Endodermal cell (in vitro differentiated cells): ENCODE results near the gene SREK1IP1. TPM values are rescaled to one million over a fixed set of nuclear protein-coding genes. Genes with fewer than 3 reads are reported as not detected.
A peak's percentile ranks its signal among the peaks of the same experiment; 100 is the strongest.

Experiments
- DNase-seq: peaks from one replicate; pipeline ENCODE4 v3.0.0-alpha.2; 2017
- H3K27ac ChIP-seq: 2 replicates; pipeline ENCODE4 v1.5.1; 2013; ENCODE audit warnings: mild to moderate bottlenecking, low read depth, low read length, moderate library complexity
- H3K27me3 ChIP-seq: 2 replicates; pipeline ENCODE4 v1.6.1; 2013; ENCODE audit warnings: mild to moderate bottlenecking, low read length, moderate library complexity; ENCODE audit not compliant: insufficient read depth, control insufficient read depth, poor library complexity, severe bottlenecking
- H3K36me3 ChIP-seq: 2 replicates; pipeline ENCODE4 v1.7.0; 2013; ENCODE audit warnings: mild to moderate bottlenecking, low read length, moderate library complexity; ENCODE audit not compliant: control insufficient read depth, insufficient read depth
- H3K4me1 ChIP-seq: one replicate; pipeline ENCODE4 v1.7.0; 2013; ENCODE audit warnings: low read length; ENCODE audit not compliant: control insufficient read depth, insufficient read depth
- H3K4me3 ChIP-seq: 2 replicates; pipeline ENCODE4 v1.5.1; 2013; ENCODE audit warnings: mild to moderate bottlenecking, low read length, moderate library complexity
- H3K9ac ChIP-seq: 2 replicates; pipeline ENCODE4 v1.6.1; 2013; ENCODE audit warnings: mild to moderate bottlenecking, low read length, moderate library complexity; ENCODE audit not compliant: poor library complexity, severe bottlenecking; ENCODE audit errors: extremely low read depth
- H3K9me3 ChIP-seq: 2 replicates; pipeline ENCODE4 v1.6.1; 2013; ENCODE audit warnings: mild to moderate bottlenecking, low read length, moderate library complexity; ENCODE audit not compliant: control insufficient read depth
- H3K27ac Mint-ChIP-seq: 2 replicates; pipeline ENCODE4 v1.8.0; 2020; ENCODE audit warnings: mixed read lengths
- H3K27me3 Mint-ChIP-seq: 2 replicates; pipeline ENCODE4 v1.8.0; 2021; ENCODE audit warnings: mild to moderate bottlenecking, mixed read lengths; ENCODE audit not compliant: insufficient read depth
- H3K36me3 Mint-ChIP-seq: 2 replicates; pipeline ENCODE4 v1.8.0; 2020; ENCODE audit warnings: low read depth, mixed read lengths
- H3K4me1 Mint-ChIP-seq: 2 replicates; pipeline ENCODE4 v1.8.0; 2020; ENCODE audit warnings: mixed read lengths
- H3K4me3 Mint-ChIP-seq: 2 replicates; pipeline ENCODE4 v1.8.0; 2020; ENCODE audit warnings: mild to moderate bottlenecking, moderate library complexity, mixed read lengths
- H3K9me3 Mint-ChIP-seq: 2 replicates; pipeline ENCODE4 v1.8.0; 2020; ENCODE audit warnings: mild to moderate bottlenecking, mixed read lengths
- WGBS, 2 experiments: methylation state at CpG; one replicate each; pipeline versions ENCODE4 v1.1.5 to v1.1.7; 2013; ENCODE audit warnings: missing lambda C conversion rate in 2 of 2, mixed read lengths in 1 of 2; ENCODE audit not compliant: insufficient coverage in 1 of 2, insufficient read length in 1 of 2; 5-methylcytosine and 5-hydroxymethylcytosine counted together
- total RNA-seq, 2 donors: library from RNA; stranded (reverse); fragmentation: NEBNext Ultra II Directional in 1 of 2; extraction: Animal tissue kit (Norgen Biotek cat#: 25700) in 1 of 2; gene quantifications; 2 replicates in 1 of 2; 3 replicates in 1 of 2; pipeline ENCODE4 v1.2.1, GENCODE V29; 2021
- TF ChIP-seq, protein P1 (sequence below): fragments of 200-600 bp; sonication (generic); conservative IDR thresholded peaks from 2 replicates; pipeline ENCODE4 v1.5.0; 2021; ENCODE audit warnings: antibody characterized with exemption, mild to moderate bottlenecking

SREK1IP1 gene
- total RNA-seq, 2 donors from 2014 or later: 51.6 to 55.1 TPM

DNA sequence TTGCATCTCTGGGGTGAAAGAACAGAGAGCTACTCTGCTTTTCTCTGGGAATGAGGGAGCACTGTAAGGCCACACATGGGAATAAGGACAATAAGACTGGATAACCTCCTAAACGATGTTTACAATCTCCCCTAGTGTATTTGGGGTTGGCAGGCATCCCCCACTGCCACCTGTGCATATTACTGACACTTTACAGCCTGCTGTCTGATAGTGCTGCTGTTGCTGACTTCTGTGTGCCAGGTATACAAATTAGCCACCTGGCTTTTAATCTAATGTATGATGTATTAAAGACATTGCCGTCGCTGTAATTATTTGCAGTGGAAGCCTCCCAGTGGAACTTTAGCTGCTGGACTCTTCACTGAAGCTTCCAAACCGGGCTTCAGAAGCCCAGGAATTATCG lies 82.6 kb downstream of the SREK1IP1 start:
- peak overlapping the region; percentile 32 for H3K27ac Mint-ChIP-seq
- Histone ChIP-seq H3K36me3 (no peaks in the 10 kb centered on the region), H3K9ac (no peak overlapping the region), H3K27ac (no peak overlapping the region), H3K9me3 (no peaks in the 10 kb centered on the region), H3K4me1 (peaks cover 4% of the 10 kb centered on the region), H3K4me3 (no peak overlapping the region), H3K27me3 (no peaks in the 10 kb centered on the region)
- no peak overlapping the region for H3K4me3 Mint-ChIP-seq
- H3K9me3 Mint-ChIP-seq: no peaks in the 10 kb centered on the region
- H3K27me3 Mint-ChIP-seq: no peaks in the 10 kb centered on the region
- no peaks in the 10 kb centered on the region for H3K36me3 Mint-ChIP-seq
- no peak for DNase-seq
- TF ChIP-seq, protein P1, sequence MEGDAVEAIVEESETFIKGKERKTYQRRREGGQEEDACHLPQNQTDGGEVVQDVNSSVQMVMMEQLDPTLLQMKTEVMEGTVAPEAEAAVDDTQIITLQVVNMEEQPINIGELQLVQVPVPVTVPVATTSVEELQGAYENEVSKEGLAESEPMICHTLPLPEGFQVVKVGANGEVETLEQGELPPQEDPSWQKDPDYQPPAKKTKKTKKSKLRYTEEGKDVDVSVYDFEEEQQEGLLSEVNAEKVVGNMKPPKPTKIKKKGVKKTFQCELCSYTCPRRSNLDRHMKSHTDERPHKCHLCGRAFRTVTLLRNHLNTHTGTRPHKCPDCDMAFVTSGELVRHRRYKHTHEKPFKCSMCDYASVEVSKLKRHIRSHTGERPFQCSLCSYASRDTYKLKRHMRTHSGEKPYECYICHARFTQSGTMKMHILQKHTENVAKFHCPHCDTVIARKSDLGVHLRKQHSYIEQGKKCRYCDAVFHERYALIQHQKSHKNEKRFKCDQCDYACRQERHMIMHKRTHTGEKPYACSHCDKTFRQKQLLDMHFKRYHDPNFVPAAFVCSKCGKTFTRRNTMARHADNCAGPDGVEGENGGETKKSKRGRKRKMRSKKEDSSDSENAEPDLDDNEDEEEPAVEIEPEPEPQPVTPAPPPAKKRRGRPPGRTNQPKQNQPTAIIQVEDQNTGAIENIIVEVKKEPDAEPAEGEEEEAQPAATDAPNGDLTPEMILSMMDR: no peak
- WGBS, 2 experiments: 75 to 85% methylated on average over 5 of the region's 5 CpGs
- H3K4me1 Mint-ChIP-seq: peaks cover 50% of the 10 kb centered on the region

DNA sequence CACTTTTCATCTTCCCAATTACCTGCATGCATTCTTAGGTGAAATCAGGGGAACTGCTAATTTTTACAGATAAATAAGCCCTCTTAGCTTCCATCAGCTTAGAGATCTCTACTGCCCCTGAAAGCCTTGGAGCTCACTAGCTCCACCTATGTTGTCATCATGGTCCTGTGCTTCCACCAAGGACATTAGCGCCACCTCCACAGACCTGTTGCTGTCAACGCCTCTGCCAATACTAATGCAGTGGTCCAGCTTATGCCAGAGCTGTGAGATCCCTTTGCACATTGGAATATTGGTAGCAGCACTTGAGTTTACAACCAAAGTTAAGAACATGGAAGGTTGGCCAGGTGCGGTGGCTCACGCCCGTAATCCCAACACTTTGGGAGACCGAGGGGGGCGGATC lies 85.9 kb downstream of the SREK1IP1 start:
- TF ChIP-seq, protein P1: peak; percentile 70
- Histone ChIP-seq H3K36me3 (no peaks in the 10 kb centered on the region), H3K27me3 (no peaks in the 10 kb centered on the region), H3K4me3 (no peak overlapping the region), H3K27ac (no peak overlapping the region), H3K4me1 (peaks cover 4% of the 10 kb centered on the region), H3K9me3 (no peaks in the 10 kb centered on the region), H3K9ac (no peak overlapping the region)
- Mint-ChIP-seq H3K9me3 (no peaks in the 10 kb centered on the region), H3K4me1 (peaks cover 29% of the 10 kb centered on the region), H3K36me3 (no peaks in the 10 kb centered on the region), H3K27me3 (no peaks in the 10 kb centered on the region), H3K4me3 (no peak overlapping the region), H3K27ac (no peak overlapping the region)
- DNase-seq: peak; percentile 77
- WGBS, 2 experiments: 91 to 98% methylated on average over 7 of the region's 7 CpGs

DNA sequence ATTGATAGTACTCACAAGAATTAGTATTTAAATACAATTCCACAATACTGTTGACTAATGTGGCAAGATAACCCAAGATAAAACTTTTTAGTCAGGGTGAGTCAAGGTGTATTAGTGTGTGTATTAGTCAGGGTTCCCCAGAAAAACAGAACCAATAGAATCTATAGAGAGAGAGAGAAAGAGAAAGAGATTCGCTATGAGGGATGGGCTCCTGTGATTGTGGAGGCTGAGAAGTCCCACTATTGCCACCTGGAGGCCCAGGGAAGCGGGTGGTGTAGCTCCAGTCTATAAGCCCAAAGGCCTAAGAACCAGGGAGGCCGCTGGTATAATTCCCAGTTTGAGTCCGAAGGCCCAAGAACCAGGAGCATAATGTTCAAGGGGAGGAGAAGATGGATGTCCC lies 88.2 kb downstream of the SREK1IP1 start:
- H3K9me3 Mint-ChIP-seq: no peaks in the 10 kb centered on the region
- H3K9me3 ChIP-seq: no peaks in the 10 kb centered on the region
- peak; percentile 74 for DNase-seq
- 79 to 86% methylated on average over 4 of the region's 4 CpGs for WGBS, 2 experiments
- H3K4me1 Mint-ChIP-seq: peaks cover 22% of the 10 kb centered on the region
- TF ChIP-seq, protein P1: peak; percentile 73
- H3K9ac ChIP-seq: no peak overlapping the region
- no peaks in the 10 kb centered on the region for H3K27me3 ChIP-seq
- no peaks in the 10 kb centered on the region for H3K27me3 Mint-ChIP-seq
- H3K27ac ChIP-seq: no peak overlapping the region
- no peaks in the 10 kb centered on the region for H3K4me1 ChIP-seq
- no peak overlapping the region for H3K4me3 ChIP-seq
- no peaks in the 10 kb centered on the region for H3K36me3 ChIP-seq
- no peak overlapping the region for H3K4me3 Mint-ChIP-seq
- H3K36me3 Mint-ChIP-seq: no peaks in the 10 kb centered on the region
- no peak overlapping the region for H3K27ac Mint-ChIP-seq
